Measurements from ENCODE around the gene DIS3L2.

DIS3L2 gene

DNA sequence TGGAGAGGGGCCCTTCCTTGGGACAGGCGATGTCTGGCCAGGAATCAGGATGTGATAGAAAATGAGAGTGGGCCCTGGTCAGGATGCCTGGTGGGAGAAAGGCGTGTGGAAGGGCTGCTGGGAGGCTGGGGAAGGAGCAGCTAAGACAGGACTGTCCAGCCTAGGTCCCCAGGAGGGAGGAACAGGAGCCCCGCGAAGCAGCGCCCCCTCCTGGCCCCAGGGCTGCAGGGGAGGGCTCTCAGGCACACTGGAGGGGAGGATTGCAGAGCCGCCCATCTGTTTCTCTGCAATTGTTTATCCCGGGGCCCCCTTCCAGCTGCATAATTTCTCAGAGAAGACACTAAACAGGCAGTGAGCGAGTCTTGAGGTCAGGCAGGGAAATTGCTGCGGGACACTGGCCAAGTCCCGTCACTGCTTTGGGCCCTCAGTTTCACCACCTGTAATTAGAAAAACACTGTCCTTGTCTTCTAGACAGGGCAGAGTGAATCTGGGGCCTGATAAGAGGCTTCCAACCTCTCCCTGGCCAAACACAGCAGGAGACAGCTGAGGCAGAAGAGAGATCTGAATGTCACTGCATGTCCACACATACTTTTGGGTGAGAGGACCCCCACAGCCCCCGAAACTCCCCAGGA, 31.4 kb upstream of the DIS3L2 start:
- no peak overlapping the region for H3K4me3 ChIP-seq (ENCODE audit: low read depth, low read length)
- in situ Hi-C loops (cut with HindIII; ENCODE audit: low sequenced_read_pairs): no loop called here
- TF ChIP-seq CTCF (IDR thresholded peaks at IDR 0.05; ENCODE audit: low read depth, low read length): peak; percentile 47
- no peak for DNase-seq (ENCODE audit: low read depth, low spot score)

- TF ChIP-seq CTCF (IDR thresholded peaks at IDR 0.05; ENCODE audit: low read depth, low read length): no peak
Measured at GRCh38 chr2:231930593-231931281, 30.8 kb upstream of the DIS3L2 start.

GRCh38 chr2:231931481-231931915, 30.0 kb upstream of the DIS3L2 start:
- no peak for DNase-seq (ENCODE audit: low read depth, low spot score)
- in situ Hi-C loops (cut with HindIII; ENCODE audit: low sequenced_read_pairs): no loop called here

More at GRCh38 chr2:231930593-231931281, 30.8 kb upstream of the DIS3L2 start:
- in situ Hi-C loops (cut with HindIII; ENCODE audit: low sequenced_read_pairs): no loop called here
- H3K4me3 ChIP-seq (ENCODE audit: low read depth, low read length): no peak overlapping the region
- no peak for DNase-seq (ENCODE audit: low read depth, low spot score)

DNA sequence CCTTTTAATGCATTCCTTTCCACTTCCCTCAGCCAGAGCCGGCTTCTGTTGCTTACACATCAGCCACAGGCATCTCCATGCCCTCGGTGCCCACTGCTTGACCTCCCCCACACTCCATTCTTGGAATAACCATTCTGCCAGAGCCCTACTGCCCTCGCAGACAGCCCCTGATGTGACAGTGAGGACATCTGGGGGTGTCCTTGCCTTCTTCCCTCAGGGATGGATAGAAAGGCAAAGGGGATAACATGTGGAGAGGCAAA, 28.9 kb upstream of the DIS3L2 start:
- TF ChIP-seq CTCF (IDR thresholded peaks at IDR 0.05; ENCODE audit: low read depth, low read length): no peak
- in situ Hi-C loops (cut with HindIII; ENCODE audit: low sequenced_read_pairs): no loop called here
- H3K4me3 ChIP-seq (ENCODE audit: low read depth, low read length): no peak overlapping the region
- DNase-seq (ENCODE audit: low read depth, low spot score): no peak

More at GRCh38 chr2:231931481-231931915, 30.0 kb upstream of the DIS3L2 start:
- TF ChIP-seq CTCF (IDR thresholded peaks at IDR 0.05; ENCODE audit: low read depth, low read length): no peak
- no peak overlapping the region for H3K4me3 ChIP-seq (ENCODE audit: low read depth, low read length)

DNA sequence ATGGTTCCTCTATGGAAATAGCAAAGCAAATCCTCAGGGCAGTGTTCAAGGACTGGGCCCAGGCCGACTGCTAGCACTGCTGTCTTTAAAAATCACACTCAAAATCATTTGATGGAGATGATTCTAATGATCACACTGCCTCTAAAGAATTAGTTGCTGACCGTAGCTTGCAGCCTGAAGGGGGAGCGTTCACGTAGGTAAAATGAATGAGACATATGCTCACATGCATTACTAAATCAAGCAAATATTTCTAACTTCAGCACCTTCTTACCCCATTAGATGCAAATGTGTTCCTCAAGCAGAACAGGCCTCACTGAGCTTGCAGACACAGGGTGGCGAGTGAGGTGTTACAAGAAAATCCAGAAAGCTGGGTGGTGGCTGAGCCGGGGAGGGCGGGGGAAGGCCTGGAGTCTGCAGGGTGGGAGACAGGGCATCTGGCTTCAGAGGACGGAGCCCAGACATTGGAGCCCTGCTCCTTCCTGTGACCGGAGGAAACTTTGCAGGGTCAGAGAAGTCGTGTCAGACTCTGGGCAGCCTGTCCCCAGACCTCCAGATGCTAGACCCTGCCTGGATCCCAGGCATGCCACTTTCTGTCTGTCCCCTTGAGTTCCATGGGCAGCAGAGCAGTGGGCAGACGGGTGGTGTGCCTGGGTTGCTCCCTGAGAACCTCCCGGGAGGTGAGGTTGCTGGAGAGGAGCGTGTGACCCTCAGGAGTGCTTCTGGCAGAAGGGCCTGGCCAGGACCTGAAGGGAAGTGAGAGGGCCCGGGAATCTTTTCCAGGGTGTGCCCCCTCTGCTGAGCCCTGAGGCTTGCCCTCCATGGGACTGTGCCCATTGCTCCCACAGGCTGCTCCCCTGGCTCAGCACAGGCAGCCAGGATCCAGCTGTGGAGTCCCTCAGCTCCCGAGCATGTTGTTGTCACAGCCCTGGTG, 28.3 kb upstream of the DIS3L2 start:
- DNase-seq (ENCODE audit: low read depth, low spot score): no peak
- TF ChIP-seq CTCF (IDR thresholded peaks at IDR 0.05; ENCODE audit: low read depth, low read length): peak; percentile 3

DNA sequence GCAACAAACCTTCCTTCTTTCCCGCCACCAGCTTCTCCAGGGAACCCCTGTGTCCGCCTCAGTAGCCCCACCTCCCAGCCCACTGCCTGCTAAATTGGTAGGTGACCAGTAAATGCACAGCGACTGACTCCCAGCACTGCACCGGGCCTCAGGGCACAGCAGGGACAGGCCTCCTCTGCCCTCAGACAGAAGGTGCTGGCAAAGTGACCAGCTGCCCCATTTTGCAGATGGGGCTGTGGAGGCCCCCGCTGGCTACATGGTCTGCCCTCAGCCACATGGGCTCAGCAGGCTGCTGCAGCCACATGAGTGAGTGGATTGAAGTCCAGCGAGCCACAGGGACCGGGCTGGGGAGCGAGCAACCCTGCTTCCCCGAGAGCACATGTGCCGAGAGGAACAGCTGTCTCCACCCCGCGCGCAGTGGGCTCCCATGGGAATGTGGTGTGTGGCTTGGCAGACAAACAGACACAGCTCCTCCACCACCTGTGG, 27.6 kb upstream of the DIS3L2 start:
- no peak for TF ChIP-seq CTCF (IDR thresholded peaks at IDR 0.05; ENCODE audit: low read depth, low read length)
- no peak overlapping the region for H3K4me3 ChIP-seq (ENCODE audit: low read depth, low read length)
- in situ Hi-C loops (cut with HindIII; ENCODE audit: low sequenced_read_pairs): no loop called here
- no peak for DNase-seq (ENCODE audit: low read depth, low spot score)

More for the DNA sequence above, 28.3 kb upstream of the DIS3L2 start:
- H3K4me3 ChIP-seq (ENCODE audit: low read depth, low read length): no peak overlapping the region
- in situ Hi-C loops (cut with HindIII; ENCODE audit: low sequenced_read_pairs): no loop called here
